ENCODE results near the gene IFITM10.

IFITM10 gene

GRCh38 chr11:1703146-1703545 lies 47.2 kb downstream of the IFITM10 start (continued):
- TF ChIP-seq PATZ1 (CRISPR knock-in tag; IDR thresholded peaks at IDR 0.05; ENCODE audit: borderline replicate concordance) (no peak), ZNF8 (CRISPR knock-in tag; IDR thresholded peaks at IDR 0.05) (no peak), CREB5 (CRISPR knock-in tag; IDR thresholded peaks at IDR 0.05; ENCODE audit: low read depth) (no peak)

- TF ChIP-seq CSRNP3 (CRISPR knock-in tag; IDR thresholded peaks at IDR 0.05) = no peak
- no peak for TF ChIP-seq TCF4 (CRISPR knock-in tag; IDR thresholded peaks at IDR 0.05; ENCODE audit: borderline replicate concordance)
- no peak for TF ChIP-seq CREB5 (CRISPR knock-in tag; IDR thresholded peaks at IDR 0.05; ENCODE audit: low read depth)
- no peak for TF ChIP-seq PATZ1 (CRISPR knock-in tag; IDR thresholded peaks at IDR 0.05; ENCODE audit: borderline replicate concordance)
- TF ChIP-seq ZFP30 (CRISPR knock-in tag; IDR thresholded peaks at IDR 0.05) = no peak
- no peak for TF ChIP-seq BACH2 (CRISPR knock-in tag; IDR thresholded peaks at IDR 0.05; ENCODE audit: borderline replicate concordance)
- no peak for TF ChIP-seq ZC3H10 (CRISPR knock-in tag; IDR thresholded peaks at IDR 0.05)
- no peak for TF ChIP-seq ZNF8 (CRISPR knock-in tag; IDR thresholded peaks at IDR 0.05)
- TF ChIP-seq SNAI2 (CRISPR knock-in tag; IDR thresholded peaks at IDR 0.05) = no peak
- no peak for TF ChIP-seq TSHZ2 (CRISPR knock-in tag; IDR thresholded peaks at IDR 0.05)
- no peak for TF ChIP-seq OSR1 (CRISPR knock-in tag; IDR thresholded peaks at IDR 0.05)
- TF ChIP-seq CSDC2 (CRISPR knock-in tag; IDR thresholded peaks at IDR 0.05) = no peak
- no peak for ATAC-seq
Measured at GRCh38 chr11:1702506-1702905, 47.9 kb downstream of the IFITM10 start.

- TF ChIP-seq OSR1 (CRISPR knock-in tag; IDR thresholded peaks at IDR 0.05) (no peak), RARB (CRISPR knock-in tag; IDR thresholded peaks at IDR 0.05) (no peak)
Measured at GRCh38 chr11:1701091-1701807, 49.1 kb downstream of the IFITM10 start.

GRCh38 chr11:1699771-1700170 lies 50.6 kb downstream of the IFITM10 start:
- no peak for ATAC-seq
- no peak for TF ChIP-seq RARB (CRISPR knock-in tag; IDR thresholded peaks at IDR 0.05)
- no peak for TF ChIP-seq TCF4 (CRISPR knock-in tag; IDR thresholded peaks at IDR 0.05; ENCODE audit: borderline replicate concordance)
- no peak for TF ChIP-seq ESRRG (CRISPR knock-in tag; IDR thresholded peaks at IDR 0.05)
- TF ChIP-seq ZC3H10 (CRISPR knock-in tag; IDR thresholded peaks at IDR 0.05) = no peak
- no peak for TF ChIP-seq GLIS3 (CRISPR knock-in tag; IDR thresholded peaks at IDR 0.05)
- no peak for TF ChIP-seq CSDC2 (CRISPR knock-in tag; IDR thresholded peaks at IDR 0.05)
- TF ChIP-seq CSRNP3 (CRISPR knock-in tag; IDR thresholded peaks at IDR 0.05) = no peak
- no peak for TF ChIP-seq SNAI2 (CRISPR knock-in tag; IDR thresholded peaks at IDR 0.05)
- TF ChIP-seq ZFP3 (CRISPR knock-in tag; IDR thresholded peaks at IDR 0.05) = no peak
- TF ChIP-seq ZFP30 (CRISPR knock-in tag; IDR thresholded peaks at IDR 0.05) = no peak
- TF ChIP-seq PATZ1 (CRISPR knock-in tag; IDR thresholded peaks at IDR 0.05; ENCODE audit: borderline replicate concordance) = no peak
- TF ChIP-seq PPARA (CRISPR knock-in tag; IDR thresholded peaks at IDR 0.05; ENCODE audit: borderline replicate concordance) = no peak
- TF ChIP-seq ZNF565 (CRISPR knock-in tag; conservative IDR thresholded peaks at IDR 0.05; ENCODE audit: low read depth) = no peak
- TF ChIP-seq ZNF8 (CRISPR knock-in tag; IDR thresholded peaks at IDR 0.05) = no peak

More at GRCh38 chr11:1701091-1701807, 49.1 kb downstream of the IFITM10 start:
- no peak for ATAC-seq
